HepG2 (cell line): ENCODE measurements around the gene HSD3B7. TPM values are rescaled to one million over a fixed set of nuclear protein-coding genes. Genes with fewer than 3 reads are reported as not detected.

Experiments
- ATAC-seq: fragments of 200-7000 bp; cut with Tn5 transposase; 3 replicates; pipeline ENCODE4 v1.9.1; 2020; ENCODE audit warnings: mild to moderate bottlenecking, moderate library complexity
- BruUV-seq: library from RNA; stranded (reverse); fragments of 400-500 nt; replicated peaks from 2 replicates; lab custom pipeline; 2021; lab: Mats Ljungman, UMichigan
- CTCF ChIA-PET: fragments of 300-600 bp; formaldehyde crosslinking; extraction: SDS; loops from one replicate; lab custom pipeline; 2021; ENCODE audit warnings: low total read pairs, inconsistent platforms, low intra/inter-chr PET ratio; lab: Yijun Ruan, JAX
- POLR2A ChIA-PET: fragments of 350-600 bp; sonication (Branson Sonifier 250); formaldehyde crosslinking; loops from one replicate; lab custom pipeline; 2020; ENCODE audit warnings: antibody characterized with exemption, inconsistent platforms; lab: Yijun Ruan, JAX
- DNase-seq: peaks from one replicate; pipeline ENCODE4 v3.0.0-alpha.2; 2015; ENCODE audit warnings: low spot score
- FAIRE-seq: peaks from 3 replicates; lab custom pipeline; 2011; peaks lifted over from hg19 to GRCh38; lab: Jason Lieb, UNC
- H2AFZ ChIP-seq: one replicate; pipeline ENCODE4 v1.6.1; 2011; ENCODE audit warnings: low read length, inconsistent platforms
- H3K27ac ChIP-seq: fragments of 300-600 bp; 3 replicates; pipeline ENCODE4 v1.8.0; 2011; ENCODE audit warnings: mixed run types, mild to moderate bottlenecking, mixed read lengths, low read length, inconsistent platforms; ENCODE audit not compliant: insufficient read depth; ENCODE audit errors: extremely low read length
- H3K27me3 ChIP-seq, 2 experiments: fragments of 200-600 bp in 1 of 2; 2 replicates in 1 of 2; 3 replicates in 1 of 2; pipeline versions ENCODE4 v1.6.0 to v1.8.0; 2011; ENCODE audit warnings: low read length in 2 of 2, mild to moderate bottlenecking in 2 of 2, moderate library complexity in 2 of 2, inconsistent platforms in 1 of 2; ENCODE audit not compliant: insufficient read depth in 2 of 2, control insufficient read depth in 1 of 2
- H3K36me3 ChIP-seq, 2 experiments: fragments of 200-600 bp in 1 of 2; replicated peaks in 1 of 2; 2 replicates in 1 of 2; 3 replicates in 1 of 2; pipeline versions ENCODE4 v1.5.1 to v1.8.0; 2011; ENCODE audit warnings: low read length in 2 of 2, inconsistent platforms in 1 of 2; ENCODE audit not compliant: insufficient read depth in 2 of 2, control insufficient read depth in 1 of 2
- H3K4me1 ChIP-seq: 2 replicates; pipeline ENCODE4 v1.5.1; 2012; ENCODE audit warnings: low read length, inconsistent platforms; ENCODE audit not compliant: insufficient read depth
- H3K4me2 ChIP-seq: 2 replicates; pipeline ENCODE4 v1.6.0; 2011; ENCODE audit warnings: low read depth, low read length, inconsistent platforms
- H3K4me3 ChIP-seq, 3 experiments: fragments of 200-600 bp in 1 of 3; sonication (generic), shearing (Covaris generic) in 1 of 3; replicated peaks in 1 of 3; 2 replicates each; pipeline ENCODE4 v1.5.1; 2011 to 2016; ENCODE audit warnings: low read length in 3 of 3, inconsistent platforms in 2 of 3, low read depth in 2 of 3, mild to moderate bottlenecking in 2 of 3, control low read depth in 1 of 3, mixed read lengths in 1 of 3; ENCODE audit not compliant: insufficient read depth in 1 of 3
- H3K79me2 ChIP-seq: one replicate; pipeline ENCODE4 v1.6.1; 2011; ENCODE audit warnings: low read length, inconsistent platforms; ENCODE audit not compliant: insufficient read depth
- H3K9ac ChIP-seq: 2 replicates; pipeline ENCODE4 v1.6.0; 2011; ENCODE audit warnings: mild to moderate bottlenecking, low read depth, low read length, inconsistent platforms; ENCODE audit not compliant: insufficient read depth
- H3K9me3 ChIP-seq: 2 replicates; pipeline ENCODE4 v1.5.1; 2012; ENCODE audit warnings: mild to moderate bottlenecking, low read length
- H4K20me1 ChIP-seq: 2 replicates; pipeline ENCODE4 v1.6.0; 2011; ENCODE audit warnings: inconsistent platforms, mild to moderate bottlenecking, low read length, moderate library complexity; ENCODE audit not compliant: insufficient read depth
- ELK4 ChIP-seq: sonication (generic); formaldehyde crosslinking; IDR thresholded peaks from 2 replicates; pipeline ENCODE4 v1.9.0; 2021; ENCODE audit warnings: missing genetic modification reagents, borderline replicate concordance
- HNRNPK ChIP-seq: fragments of 200-400 bp; formaldehyde crosslinking; IDR thresholded peaks from 2 replicates; pipeline ENCODE4 v1.6.1; 2018; ENCODE audit warnings: low read length, low read depth, moderate library complexity, mild to moderate bottlenecking; ENCODE audit not compliant: poor library complexity, severe bottlenecking
- REPIN1 ChIP-seq: sonication (generic); formaldehyde crosslinking; IDR thresholded peaks from 2 replicates; pipeline ENCODE4 v1.8.0; 2022; ENCODE audit warnings: missing genetic modification reagents, low read depth, mild to moderate bottlenecking, borderline replicate concordance
- ZBTB40 ChIP-seq, 2 experiments: fragments of 450-650 bp in 1 of 2; sonication (generic) in 1 of 2; formaldehyde crosslinking in 1 of 2; IDR thresholded peaks; 2 replicates each; pipeline versions ENCODE4 v1.6.1 to v1.8.0; 2016 to 2022; ENCODE audit warnings: antibody characterized with exemption in 1 of 2, mild to moderate bottlenecking in 1 of 2, missing genetic modification reagents in 1 of 2
- ZNF562 ChIP-seq: sonication (generic); formaldehyde crosslinking; IDR thresholded peaks from 2 replicates; pipeline ENCODE4 v1.8.0; 2022; ENCODE audit warnings: missing genetic modification reagents, borderline replicate concordance
- ZNF639 ChIP-seq: conservative IDR thresholded peaks from 2 replicates; pipeline ENCODE4 v1.6.1; 2018; ENCODE audit warnings: missing genetic modification reagents
- WGBS: methylation state at CpG from one replicate; pipeline ENCODE4 v1.1.6; 2017; ENCODE audit warnings: low lambda C conversion rate; 5-methylcytosine and 5-hydroxymethylcytosine counted together
- in situ Hi-C: cut with HindIII; loops from 2 replicates; pipeline ENCODE4 v1.10.0; 2017; ENCODE audit warnings: low pct_unique_long_range_greater_than_20kb; ENCODE audit not compliant: extremely low pct_ligation_motif_present
- intact Hi-C: fragments of 100-400 bp; cut with micrococcal nuclease; formaldehyde crosslinking; loops from one replicate; pipeline ENCODE4 v1.10.0; 2022; ENCODE audit not compliant: unreplicated experiment
- polyA plus RNA-seq, 8 experiments: library from polyadenylated mRNA; depleted of rRNA in 3 of 8; stranded (reverse) in 7 of 8; unstranded in 1 of 8; fragments of >200 nt; fragmentation: Illumina TruSeq in 4 of 8; extraction: Trizol in 4 of 8; gene quantifications; 2 replicates each; pipeline versions ENCODE4 v1.2.1 to v1.2.3, GENCODE V29; 2011 to 2016; ENCODE audit warnings: low read depth in 4 of 8, missing spikeins in 1 of 8, mixed read lengths in 1 of 8; ENCODE audit not compliant: insufficient read depth in 1 of 8
- total RNA-seq, 5 experiments: library from RNA; depleted of rRNA; stranded (reverse); fragments of >200 nt; fragmentation: Illumina TruSeq; extraction: Trizol; gene quantifications; 2 replicates each; pipeline ENCODE4 v1.2.3, GENCODE V29; 2016; ENCODE audit warnings: low read depth in 1 of 5

The HSD3B7 gene
- total and polyA plus RNA-seq, 2 of the 13 experiments (the other 11 are each of a cell fraction or from before 2014, with no cell fraction given) = 32.9 to 69.7 TPM

GRCh38 chr16:30957456-30958174, 27.4 kb upstream of the HSD3B7 start, which contains the start of gene SETD1A (continued):
- no peak for TF ChIP-seq ZNF562 (CRISPR knock-in tag)

DNA sequence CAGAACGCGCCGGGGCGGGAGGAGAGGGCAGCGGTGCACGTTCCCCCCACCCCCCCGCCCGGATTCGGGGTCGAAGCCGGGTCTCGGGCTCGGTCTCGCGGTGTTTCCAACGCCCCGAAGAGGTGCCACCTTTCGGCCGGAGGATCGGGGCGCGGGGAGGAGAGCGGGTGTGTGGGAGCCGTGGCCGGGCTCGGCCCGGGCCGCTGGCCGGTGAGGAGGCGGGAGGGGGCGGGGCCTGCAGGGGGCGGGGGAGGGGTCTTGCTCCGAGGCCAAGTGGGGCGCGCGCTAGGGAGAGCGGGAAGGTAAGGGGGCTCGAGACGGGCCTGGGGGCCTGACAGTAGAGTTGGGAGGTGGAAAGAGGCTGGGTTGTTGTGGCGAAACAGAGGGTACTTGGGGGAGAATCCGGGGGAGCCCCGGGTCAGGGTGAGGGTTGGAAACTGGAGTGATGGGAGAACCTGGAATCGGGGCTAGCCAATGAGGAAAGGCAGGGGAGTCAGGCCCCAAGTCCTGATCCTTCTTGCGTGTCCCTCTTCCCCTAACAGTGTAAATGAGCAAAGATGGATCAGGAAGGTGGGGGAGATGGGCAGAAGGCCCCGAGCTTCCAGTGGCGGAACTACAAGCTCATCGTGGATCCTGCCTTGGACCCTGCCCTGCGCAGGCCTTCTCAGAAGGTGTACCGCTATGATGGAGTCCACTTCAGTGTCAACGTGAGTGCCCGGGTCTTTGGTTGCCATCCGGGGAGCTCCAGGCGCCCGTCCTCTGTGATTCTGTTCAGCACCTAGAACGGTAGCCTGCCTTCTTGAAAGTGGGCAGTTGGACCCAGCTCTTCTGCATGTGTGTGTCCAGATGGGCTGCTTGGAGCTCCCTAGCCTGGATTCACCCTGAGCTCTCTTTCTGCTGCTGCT, 26.6 kb upstream of the HSD3B7 start:
- intact Hi-C loops (loop anchor here (10.0 kb wide), 2 partner anchors 136 to 186 kb away; partner anchors contain the start of gene VKORC1), in situ Hi-C loops (no loop called here)
- Histone ChIP-seq H3K36me3 (peaks cover 27 to 46% of the 10 kb centered on the region in 2 experiments), H3K4me1 (peaks cover 48% of the 10 kb centered on the region), H4K20me1 (peaks cover 5% of the 10 kb centered on the region; the same call in 1 of the 2 replicates), H3K27ac (peak overlapping the region; percentile 97), H3K4me3 (peak overlapping the region; percentile 84 to 98 (median 93)), H3K9me3 (no peaks in the 10 kb centered on the region), H3K27me3 (no peaks in the 10 kb centered on the region; a peak in 1 of 5 replicates), H3K4me2 (peak overlapping the region; percentile 99), H2AFZ (no peak overlapping the region), H3K9ac (peak overlapping the region; percentile 100), H3K79me2 (peaks cover 15% of the 10 kb centered on the region)
- FAIRE-seq (no peak), ATAC-seq (peak; percentile 30), DNase-seq (peak; percentile 71)
- BruUV-seq = no TSS peak
- ChIA-PET CTCF (no interaction called here), POLR2A (interaction anchor here (0.6 to 1.4 kb wide), 5 partner anchors 12 to 159 kb away, joined by 3 to 4 read pairs (median 3); partner anchors contain the start of gene KAT8)
- 15% methylated on average over 42 of the region's 55 CpGs for WGBS
- TF ChIP-seq ZNF639 (CRISPR knock-in tag) = 0 out of 2 replicates have a peak, but pooled peaks have one; percentile 45
- TF ChIP-seq HNRNPK = no peak
- TF ChIP-seq ZBTB40 (IDR thresholded peaks at IDR 0.05) = no peak
- TF ChIP-seq ZBTB40 (CRISPR knock-in tag; IDR thresholded peaks at IDR 0.05) = no peak
- TF ChIP-seq REPIN1 (CRISPR knock-in tag) = no peak
- TF ChIP-seq ELK4 (CRISPR knock-in tag) = no peak
